GM10266 (cell line): ENCODE results near the gene CERS1.

Experiments
- DNase-seq: peaks from one replicate; pipeline ENCODE4 v3.0.0; 2012; ENCODE audit errors: extremely low spot score
- TF ChIP-seq, protein P1 (sequence below): IDR thresholded peaks from 2 replicates; pipeline ENCODE4 v1.5.1; 2012; ENCODE audit warnings: mild to moderate bottlenecking, low read depth; ENCODE audit not compliant: control insufficient read depth, insufficient read depth; ENCODE audit errors: missing control alignments

Gene CERS1

DNA sequence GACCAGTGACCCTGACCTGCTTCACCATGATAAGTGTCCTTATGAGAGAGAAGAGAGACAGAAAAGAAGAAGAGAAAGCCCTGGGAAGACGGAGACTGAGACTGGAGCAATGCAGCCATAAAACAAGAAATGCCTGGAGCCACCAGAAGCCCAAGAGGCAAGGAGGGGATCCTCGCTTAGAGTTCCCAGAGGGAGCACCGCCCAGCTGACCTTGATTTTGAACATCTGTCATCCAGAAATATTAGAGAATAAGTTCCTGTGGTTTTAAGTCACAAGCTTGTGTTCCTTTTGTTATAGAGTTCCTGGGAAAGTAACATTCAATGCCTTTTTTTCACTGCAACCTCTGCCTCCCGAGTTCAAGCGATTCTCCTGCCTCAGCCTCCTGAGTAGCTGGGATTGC lies 20.2 kb downstream of the CERS1 start:
- TF ChIP-seq, protein P1, sequence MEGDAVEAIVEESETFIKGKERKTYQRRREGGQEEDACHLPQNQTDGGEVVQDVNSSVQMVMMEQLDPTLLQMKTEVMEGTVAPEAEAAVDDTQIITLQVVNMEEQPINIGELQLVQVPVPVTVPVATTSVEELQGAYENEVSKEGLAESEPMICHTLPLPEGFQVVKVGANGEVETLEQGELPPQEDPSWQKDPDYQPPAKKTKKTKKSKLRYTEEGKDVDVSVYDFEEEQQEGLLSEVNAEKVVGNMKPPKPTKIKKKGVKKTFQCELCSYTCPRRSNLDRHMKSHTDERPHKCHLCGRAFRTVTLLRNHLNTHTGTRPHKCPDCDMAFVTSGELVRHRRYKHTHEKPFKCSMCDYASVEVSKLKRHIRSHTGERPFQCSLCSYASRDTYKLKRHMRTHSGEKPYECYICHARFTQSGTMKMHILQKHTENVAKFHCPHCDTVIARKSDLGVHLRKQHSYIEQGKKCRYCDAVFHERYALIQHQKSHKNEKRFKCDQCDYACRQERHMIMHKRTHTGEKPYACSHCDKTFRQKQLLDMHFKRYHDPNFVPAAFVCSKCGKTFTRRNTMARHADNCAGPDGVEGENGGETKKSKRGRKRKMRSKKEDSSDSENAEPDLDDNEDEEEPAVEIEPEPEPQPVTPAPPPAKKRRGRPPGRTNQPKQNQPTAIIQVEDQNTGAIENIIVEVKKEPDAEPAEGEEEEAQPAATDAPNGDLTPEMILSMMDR, result no peak
- no peak for DNase-seq

- no peak for DNase-seq
- TF ChIP-seq, protein P1, result no peak
Observed at GRCh38 chr19:18871543-18871942, 24.4 kb downstream of the CERS1 start.

DNA sequence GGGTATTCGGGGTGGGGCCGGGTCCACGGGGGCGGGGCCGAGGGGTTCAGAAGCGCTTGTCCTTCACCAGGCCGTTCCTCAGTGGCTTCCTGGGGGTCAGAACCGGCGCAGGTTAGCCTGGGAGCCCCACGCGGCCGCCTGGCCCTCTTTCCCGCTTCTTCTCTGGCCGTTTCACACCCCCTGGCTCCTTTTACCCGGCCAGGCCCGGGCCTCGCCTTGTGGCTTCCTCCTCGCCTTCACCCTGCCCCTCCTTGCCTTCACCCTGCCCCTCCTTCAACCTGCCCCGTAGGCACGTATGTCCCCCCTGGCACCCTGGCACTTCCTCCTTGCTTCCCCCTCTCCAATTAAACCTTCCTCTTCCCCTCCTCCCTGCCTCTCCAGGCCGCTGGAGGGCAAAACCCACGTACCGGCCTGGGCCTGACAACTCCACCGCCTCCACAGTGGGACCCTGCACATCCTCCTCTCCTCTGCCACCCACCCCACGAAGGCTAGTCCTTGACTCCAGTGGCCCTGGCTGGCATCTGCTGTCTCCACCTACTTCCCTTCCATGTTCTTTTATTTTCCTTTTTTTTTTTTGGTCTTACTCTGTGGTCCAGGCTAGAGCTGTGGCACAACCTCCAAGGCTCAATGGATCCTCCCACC lies 25.3 kb downstream of the CERS1 start:
- no peak for DNase-seq
- TF ChIP-seq, protein P1, result no peak

DNA sequence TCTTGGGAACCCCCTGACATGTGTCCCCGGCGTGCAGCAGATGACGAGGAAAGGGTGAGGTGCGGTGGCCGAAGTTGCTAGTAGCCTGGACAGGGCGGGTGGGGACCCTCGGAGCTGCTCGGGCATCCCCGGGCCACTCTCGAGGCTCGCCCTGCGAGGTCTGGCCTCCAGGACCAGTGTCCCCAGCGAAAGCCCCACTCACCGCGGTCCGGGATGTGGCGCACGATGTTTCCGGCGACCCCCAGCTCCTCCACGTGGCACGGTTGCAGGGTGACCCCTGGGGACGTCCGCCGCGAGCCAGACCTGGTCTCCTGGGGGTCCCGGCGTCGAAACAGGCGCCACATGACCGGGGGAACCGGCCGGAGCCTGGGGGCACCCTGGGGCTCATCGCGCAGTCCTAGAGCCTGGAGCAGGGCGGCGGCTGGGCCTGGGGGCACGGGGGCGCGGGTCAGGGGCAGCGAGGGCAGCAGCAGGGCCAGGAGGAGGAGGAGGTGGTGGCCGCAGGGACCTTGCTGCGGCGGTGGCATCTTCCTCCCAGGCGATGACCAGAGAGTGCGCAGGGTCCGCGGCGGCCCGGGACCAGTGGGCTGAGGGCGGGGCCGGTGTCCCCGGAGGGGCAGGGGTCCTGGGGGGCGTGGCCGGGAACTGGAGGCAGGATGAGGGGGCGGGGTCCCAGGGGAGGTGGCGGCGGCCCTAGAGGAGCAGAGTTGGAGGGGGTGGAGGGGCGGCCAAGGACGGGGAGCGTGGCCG lies 26.0 kb downstream of the CERS1 start:
- TF ChIP-seq, protein P1, result no peak
- DNase-seq, result no peak

GRCh38 chr19:18869023-18869618 lies 26.8 kb downstream of the CERS1 start:
- DNase-seq, result no peak
- TF ChIP-seq, protein P1, result no peak

DNA sequence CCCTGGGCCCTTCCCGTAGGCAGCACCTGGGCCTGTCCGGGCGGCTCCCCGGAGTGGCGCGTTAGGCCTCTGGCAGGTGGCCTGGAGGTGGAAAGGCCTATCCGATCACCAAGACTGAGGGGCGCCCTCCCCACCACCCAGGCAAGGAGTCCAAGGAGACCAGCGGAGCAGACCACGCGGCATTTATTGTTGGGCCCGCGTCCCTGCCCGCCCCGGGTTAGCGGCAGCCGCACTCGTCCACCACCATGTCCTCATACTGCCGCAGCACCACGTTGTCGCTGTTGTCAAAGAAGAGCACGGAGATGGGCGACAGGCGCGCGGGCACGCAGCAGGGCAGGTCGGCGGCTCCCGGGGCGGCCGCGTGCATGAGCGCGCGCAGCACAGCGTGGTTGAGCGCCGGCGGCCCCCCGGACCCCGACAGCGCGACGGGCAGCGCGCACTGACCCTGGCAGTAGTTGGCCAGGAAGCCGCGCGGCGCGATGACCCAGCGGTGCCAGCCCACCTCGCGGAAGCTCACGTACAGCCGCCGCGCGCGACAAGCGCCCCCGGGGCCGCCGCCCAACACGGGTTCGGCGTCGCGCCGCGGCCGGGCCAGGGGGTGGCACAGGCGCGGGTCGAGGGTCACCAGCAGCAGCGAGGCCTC lies 27.5 kb downstream of the CERS1 start:
- DNase-seq, result no peak
- TF ChIP-seq, protein P1, result no peak
